ENCODE measurements around the gene PDE6C.

Gene PDE6C

DNA sequence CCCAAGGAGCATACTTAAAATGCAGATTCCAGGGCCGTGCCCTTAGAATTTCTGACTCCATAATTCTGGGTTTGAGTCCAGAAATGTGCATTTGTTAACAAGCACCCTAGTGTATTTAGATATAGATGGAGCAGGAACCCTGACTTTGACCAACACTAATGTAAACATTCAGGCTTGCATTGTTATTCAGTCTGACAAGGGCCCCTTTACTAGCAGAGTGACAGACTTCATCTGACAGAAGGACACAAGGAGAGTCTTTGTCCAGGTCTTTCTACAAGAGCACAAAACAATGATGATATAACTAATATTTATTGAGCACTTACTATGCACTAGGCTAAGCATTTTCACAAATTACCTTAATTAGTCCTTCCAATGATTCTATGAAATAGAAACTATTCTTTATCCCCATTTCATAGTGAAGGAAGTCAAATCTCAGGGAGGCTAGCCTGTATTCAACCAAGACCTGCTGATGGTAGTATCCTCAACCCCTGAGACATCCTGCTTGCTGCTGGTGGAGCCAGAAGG, 15.2 kb upstream of the PDE6C start:
- no peaks in the 10 kb centered on the region for H3K4me1 ChIP-seq (ENCODE audit: low read length)
- no peak overlapping the region for H3K9ac ChIP-seq (ENCODE audit: low read length)
- H3K9me3 ChIP-seq (ENCODE audit: insufficient read depth, low read length): no peaks in the 10 kb centered on the region
- no peaks in the 10 kb centered on the region for H4K20me1 ChIP-seq (ENCODE audit: insufficient read depth, low read length)
- H3K27me3 ChIP-seq (ENCODE audit: low read depth, low read length): no peaks in the 10 kb centered on the region
- H3K4me2 ChIP-seq (ENCODE audit: low read length): no peak overlapping the region
- H2AFZ ChIP-seq (ENCODE audit: low read depth, low read length): no peak overlapping the region
- no peak overlapping the region for H3K4me3 ChIP-seq (ENCODE audit: low read length)
- H3K36me3 ChIP-seq (replicated peaks; ENCODE audit: low read depth, low read length): no peaks in the 10 kb centered on the region
- H3K79me2 ChIP-seq (ENCODE audit: low read length): no peaks in the 10 kb centered on the region
- TF ChIP-seq CTCF (IDR thresholded peaks at IDR 0.05; ENCODE audit: low read depth, low read length): no peak
- no peak overlapping the region for H3K27ac ChIP-seq (ENCODE audit: low read length)

GRCh38 chr10:93598157-93598556, 14.2 kb upstream of the PDE6C start:
- H3K36me3 ChIP-seq (replicated peaks; ENCODE audit: low read depth, low read length): no peaks in the 10 kb centered on the region
- no peak for TF ChIP-seq EZH2phosphoT487 (IDR thresholded peaks at IDR 0.05; ENCODE audit: low read depth)
- TF ChIP-seq CTCF (IDR thresholded peaks at IDR 0.05; ENCODE audit: low read depth, low read length): no peak
- H3K27ac ChIP-seq (ENCODE audit: low read length): no peak overlapping the region
- H3K4me3 ChIP-seq (ENCODE audit: low read length): no peak overlapping the region
- H2AFZ ChIP-seq (ENCODE audit: low read depth, low read length): no peak overlapping the region
- H3K9me3 ChIP-seq (ENCODE audit: insufficient read depth, low read length): no peaks in the 10 kb centered on the region
- no peaks in the 10 kb centered on the region for H3K27me3 ChIP-seq (ENCODE audit: low read depth, low read length)
- no peak overlapping the region for H3K4me2 ChIP-seq (ENCODE audit: low read length)
- H4K20me1 ChIP-seq (ENCODE audit: insufficient read depth, low read length): no peaks in the 10 kb centered on the region
- H3K79me2 ChIP-seq (ENCODE audit: low read length): no peaks in the 10 kb centered on the region
- H3K9ac ChIP-seq (ENCODE audit: low read length): no peak overlapping the region
- H3K4me1 ChIP-seq (ENCODE audit: low read length): no peaks in the 10 kb centered on the region

DNA sequence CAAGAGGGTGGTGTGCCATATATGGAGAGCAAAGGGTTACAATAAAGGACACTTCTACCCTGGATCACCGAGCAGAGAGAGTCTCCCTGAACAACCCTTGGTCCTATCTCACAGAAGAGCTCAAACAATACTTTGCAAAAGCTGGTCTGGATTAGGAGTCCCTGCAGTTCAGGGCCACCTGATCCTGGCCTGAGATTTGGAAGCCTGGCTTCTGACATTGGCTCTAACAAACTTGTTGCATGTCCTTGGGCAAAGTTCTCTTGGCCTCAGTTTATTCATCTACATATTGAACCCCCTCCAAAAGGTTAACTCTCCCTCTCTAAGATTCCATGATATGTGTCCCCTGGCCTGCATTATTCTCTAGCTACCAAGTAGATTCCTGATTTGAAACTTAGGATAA, 13.0 kb upstream of the PDE6C start:
- H3K9me3 ChIP-seq (ENCODE audit: insufficient read depth, low read length): no peaks in the 10 kb centered on the region
- no peaks in the 10 kb centered on the region for H3K79me2 ChIP-seq (ENCODE audit: low read length)
- H4K20me1 ChIP-seq (ENCODE audit: insufficient read depth, low read length): no peaks in the 10 kb centered on the region
- no peak overlapping the region for H3K4me3 ChIP-seq (ENCODE audit: low read length)
- H3K9ac ChIP-seq (ENCODE audit: low read length): no peak overlapping the region
- H3K4me1 ChIP-seq (ENCODE audit: low read length): no peaks in the 10 kb centered on the region
- H3K4me2 ChIP-seq (ENCODE audit: low read length): no peak overlapping the region
- H3K27ac ChIP-seq (ENCODE audit: low read length): no peak overlapping the region
- no peak for TF ChIP-seq EZH2phosphoT487 (IDR thresholded peaks at IDR 0.05; ENCODE audit: low read depth)
- TF ChIP-seq CTCF (IDR thresholded peaks at IDR 0.05; ENCODE audit: low read depth, low read length): no peak
- H3K27me3 ChIP-seq (ENCODE audit: low read depth, low read length): no peaks in the 10 kb centered on the region
- no peaks in the 10 kb centered on the region for H3K36me3 ChIP-seq (replicated peaks; ENCODE audit: low read depth, low read length)
- no peak overlapping the region for H2AFZ ChIP-seq (ENCODE audit: low read depth, low read length)

DNA sequence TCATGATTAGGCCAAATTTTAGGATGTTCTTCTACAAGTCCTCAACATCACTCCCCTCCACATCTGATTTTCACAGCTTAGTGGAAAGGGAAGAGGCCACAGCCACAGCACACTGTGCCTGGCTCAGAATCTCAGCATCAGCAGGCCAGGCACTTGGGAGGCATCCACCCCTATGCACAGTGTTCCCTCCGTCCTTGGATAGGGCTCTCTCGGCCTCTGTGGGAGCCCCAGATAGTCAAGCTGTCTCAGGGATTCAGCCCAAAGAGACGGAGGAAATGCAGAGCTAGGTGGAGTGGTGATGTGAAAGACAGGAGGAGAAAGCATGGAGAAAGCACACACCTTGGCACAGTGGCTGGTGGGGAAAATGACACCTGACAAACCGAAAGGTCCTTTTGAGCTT, 12.6 kb upstream of the PDE6C start:
- Histone ChIP-seq H3K9me3 (ENCODE audit: insufficient read depth, low read length) (no peaks in the 10 kb centered on the region), H3K9ac (ENCODE audit: low read length) (no peak overlapping the region), H3K27ac (ENCODE audit: low read length) (no peak overlapping the region), H3K79me2 (ENCODE audit: low read length) (no peaks in the 10 kb centered on the region), H3K4me1 (ENCODE audit: low read length) (no peaks in the 10 kb centered on the region), H3K36me3 (replicated peaks; ENCODE audit: low read depth, low read length) (no peaks in the 10 kb centered on the region), H4K20me1 (ENCODE audit: insufficient read depth, low read length) (no peaks in the 10 kb centered on the region), H3K27me3 (ENCODE audit: low read depth, low read length) (no peaks in the 10 kb centered on the region), H2AFZ (ENCODE audit: low read depth, low read length) (no peak overlapping the region), H3K4me3 (ENCODE audit: low read length) (no peak overlapping the region), H3K4me2 (ENCODE audit: low read length) (no peak overlapping the region)
- no peak for TF ChIP-seq CTCF (IDR thresholded peaks at IDR 0.05; ENCODE audit: low read depth, low read length)
- TF ChIP-seq EZH2phosphoT487 (IDR thresholded peaks at IDR 0.05; ENCODE audit: low read depth): no peak

All from OCI-LY3 (cell line).